ENCODE results near the gene SYNM.

GRCh38 chr15:99181545-99181971 is 76.7 kb downstream of the SYNM start:
- TF ChIP-seq CTCF (IDR thresholded peaks at IDR 0.05; ENCODE audit: poor library complexity), result no peak
- no peak for TF ChIP-seq EZH2 (IDR thresholded peaks at IDR 0.05; ENCODE audit: borderline replicate concordance)

Data from hepatocyte (in vitro differentiated cells).